IMR-90 (cell line): Measurements from ENCODE around the gene TEDC1. TPM values are rescaled to one million over a fixed set of nuclear protein-coding genes. Genes with fewer than 3 reads are reported as not detected.

Source experiments
- ATAC-seq: fragments of 200-7000 bp; cut with Tn5 transposase; 2 replicates; pipeline ENCODE4 v1.9.1; 2020; ENCODE audit warnings: low read depth, mild to moderate bottlenecking, moderate library complexity
- BruUV-seq: library from RNA; stranded (reverse); fragments of 400-500 nt; replicated peaks from 2 replicates; lab custom pipeline; 2021; lab: Mats Ljungman, UMichigan
- CTCF ChIA-PET: fragments of 300-600 bp; formaldehyde crosslinking; extraction: SDS; loops from one replicate; lab custom pipeline; 2021; ENCODE audit warnings: antibody characterized with exemption; lab: Yijun Ruan, JAX
- POLR2A ChIA-PET: fragments of 300-600 bp; sonication (Branson Sonifier 250); formaldehyde crosslinking; loops from one replicate; lab custom pipeline; 2022; ENCODE audit warnings: antibody characterized with exemption; ENCODE audit not compliant: unreplicated experiment; lab: Charles Lee
- DNase-seq: peaks from one replicate; pipeline ENCODE4 v3.0.0; 2013
- H2AFZ ChIP-seq: replicated peaks from 2 replicates; pipeline ENCODE3; 2013; ENCODE audit warnings: low read length, mild to moderate bottlenecking; ENCODE audit not compliant: poor library complexity
- H2AK5ac ChIP-seq: 2 replicates; pipeline ENCODE4 v1.6.1; 2013; ENCODE audit warnings: low read depth, low read length, inconsistent platforms
- H2AK9ac ChIP-seq: replicated peaks from 2 replicates; pipeline ENCODE3; 2013; ENCODE audit warnings: mild to moderate bottlenecking, low read depth, low read length, moderate library complexity; ENCODE audit not compliant: poor library complexity
- H2BK120ac ChIP-seq: 2 replicates; pipeline ENCODE4 v1.6.1; 2013; ENCODE audit warnings: low read depth, low read length, inconsistent platforms
- H2BK15ac ChIP-seq: 3 replicates; pipeline ENCODE4 v1.6.1; 2013; ENCODE audit warnings: low read depth, low read length, inconsistent platforms
- H2BK20ac ChIP-seq: 2 replicates; pipeline ENCODE4 v1.6.1; 2013; ENCODE audit warnings: low read depth, mild to moderate bottlenecking, inconsistent platforms, low read length, moderate library complexity
- H2BK5ac ChIP-seq: 2 replicates; pipeline ENCODE4 v1.6.1; 2013; ENCODE audit warnings: mild to moderate bottlenecking, low read depth, low read length, inconsistent platforms; ENCODE audit not compliant: poor library complexity, severe bottlenecking
- H3K14ac ChIP-seq: replicated peaks from 2 replicates; pipeline ENCODE4 v1.6.1; 2013; ENCODE audit warnings: low read depth, low read length, inconsistent platforms
- H3K18ac ChIP-seq: 2 replicates; pipeline ENCODE4 v1.6.1; 2013; ENCODE audit warnings: low read depth, low read length, control low read depth
- H3K23ac ChIP-seq: 2 replicates; pipeline ENCODE4 v1.6.1; 2013; ENCODE audit warnings: low read depth, low read length, inconsistent platforms
- H3K27ac ChIP-seq: 2 replicates; pipeline ENCODE4 v1.5.1; 2013; ENCODE audit warnings: mild to moderate bottlenecking, control low read depth, low read length; ENCODE audit not compliant: insufficient read depth
- H3K27me3 ChIP-seq: 2 replicates; pipeline ENCODE4 v1.6.1; 2013; ENCODE audit warnings: low read length; ENCODE audit not compliant: control insufficient read depth, insufficient read depth
- H3K36me3 ChIP-seq: 2 replicates; pipeline ENCODE4 v1.6.1; 2013; ENCODE audit warnings: low read length, mixed read lengths; ENCODE audit not compliant: control insufficient read depth, insufficient read depth
- H3K4ac ChIP-seq: 2 replicates; pipeline ENCODE4 v1.6.1; 2013; ENCODE audit warnings: low read depth, low read length, inconsistent platforms
- H3K4me1 ChIP-seq: 2 replicates; pipeline ENCODE4 v1.6.1; 2013; ENCODE audit warnings: low read length, mixed read lengths; ENCODE audit not compliant: control insufficient read depth, insufficient read depth
- H3K4me2 ChIP-seq: 2 replicates; pipeline ENCODE4 v1.6.1; 2013; ENCODE audit warnings: low read depth, mild to moderate bottlenecking, control low read depth, low read length, moderate library complexity
- H3K4me3 ChIP-seq: 2 replicates; pipeline ENCODE4 v1.5.1; 2013; ENCODE audit warnings: low read depth, mild to moderate bottlenecking, control low read depth, low read length, moderate library complexity; ENCODE audit not compliant: insufficient read depth
- H3K56ac ChIP-seq: 2 replicates; pipeline ENCODE4 v1.6.1; 2013; ENCODE audit warnings: low read length, inconsistent platforms; ENCODE audit not compliant: insufficient read depth; ENCODE audit errors: extremely low read depth
- H3K79me1 ChIP-seq, 2 experiments: 2 replicates each; pipeline ENCODE4 v1.6.1; 2013; ENCODE audit warnings: low read length in 2 of 2, inconsistent platforms in 1 of 2, low read depth in 1 of 2
- H3K9ac ChIP-seq: 2 replicates; pipeline ENCODE4 v1.6.1; 2013; ENCODE audit warnings: low read depth, low read length, control low read depth
- H3K9me1 ChIP-seq: 2 replicates; pipeline ENCODE4 v1.6.1; 2013; ENCODE audit warnings: low read length, inconsistent platforms; ENCODE audit not compliant: insufficient read depth
- H3K9me3 ChIP-seq: 2 replicates; pipeline ENCODE4 v1.6.1; 2013; ENCODE audit warnings: low read length; ENCODE audit not compliant: control insufficient read depth, insufficient read depth
- H4K20me1 ChIP-seq: 2 replicates; pipeline ENCODE4 v1.6.1; 2013; ENCODE audit warnings: low read length, inconsistent platforms; ENCODE audit not compliant: insufficient read depth
- H4K5ac ChIP-seq: 2 replicates; pipeline ENCODE4 v1.6.1; 2013; ENCODE audit warnings: mild to moderate bottlenecking, low read depth, low read length, control low read depth
- H4K8ac ChIP-seq, 2 experiments: 2 replicates each; pipeline ENCODE4 v1.6.1; 2013; ENCODE audit warnings: low read depth in 2 of 2, low read length in 2 of 2, control low read depth in 1 of 2, inconsistent platforms in 1 of 2
- H4K91ac ChIP-seq: 2 replicates; pipeline ENCODE4 v1.6.1; 2013; ENCODE audit warnings: low read depth, low read length, inconsistent platforms; ENCODE audit not compliant: insufficient read depth
- CTCF ChIP-seq: conservative IDR thresholded peaks from 2 replicates; pipeline ENCODE4 v1.5.1; 2012; ENCODE audit warnings: mild to moderate bottlenecking, low read depth, low read length, improper control_type of control experiment
- ELK1 ChIP-seq: fragments of 150-350 bp; IDR thresholded peaks from 2 replicates; pipeline ENCODE4 v1.6.1; 2016; ENCODE audit warnings: low read depth, mild to moderate bottlenecking, low read length, moderate library complexity, borderline replicate concordance
- FOS ChIP-seq: fragments of 150-350 bp; IDR thresholded peaks from 2 replicates; pipeline ENCODE4 v1.6.1; 2016; ENCODE audit warnings: low read depth, low read length
- RAD21 ChIP-seq: IDR thresholded peaks from 2 replicates; pipeline ENCODE4 v1.6.1; 2012; ENCODE audit warnings: low read length, improper control_type of control experiment
- RCOR1 ChIP-seq: IDR thresholded peaks from 2 replicates; pipeline ENCODE4 v1.6.1; 2012; ENCODE audit warnings: mild to moderate bottlenecking, low read length, improper control_type of control experiment; ENCODE audit not compliant: insufficient replicate concordance
- RFX5 ChIP-seq: IDR thresholded peaks from 2 replicates; pipeline ENCODE4 v1.8.0; 2012; ENCODE audit warnings: low read depth, mild to moderate bottlenecking, low read length, moderate library complexity
- SMC3 ChIP-seq: fragments of 150-350 bp; IDR thresholded peaks from 2 replicates; pipeline ENCODE4 v1.6.1; 2016; ENCODE audit warnings: low read depth, mild to moderate bottlenecking, antibody characterized with exemption, low read length, moderate library complexity
- USF2 ChIP-seq: fragments of 150-350 bp; IDR thresholded peaks from 2 replicates; pipeline ENCODE4 v1.6.1; 2017; ENCODE audit warnings: mild to moderate bottlenecking, antibody characterized with exemption, low read length, low read depth
- WGBS, 2 experiments: methylation state at CpG; one replicate each; pipeline versions ENCODE4 v1.1.5 to v1.1.7; 2013; ENCODE audit warnings: missing lambda C conversion rate in 2 of 2; ENCODE audit not compliant: insufficient read length in 1 of 2; ENCODE audit errors: extremely low coverage in 2 of 2; 5-methylcytosine and 5-hydroxymethylcytosine counted together
- dilution Hi-C: fragments of 300-500 bp; cut with HindIII; formaldehyde crosslinking; loops from one replicate; pipeline ENCODE4 v1.14.3; 2018; ENCODE audit warnings: low sequenced_read_pairs; ENCODE audit not compliant: unreplicated experiment
- in situ Hi-C: fragments of 300-500 bp; cut with MboI; formaldehyde crosslinking; loops from 3 replicates; pipeline ENCODE4 v1.14.3; 2019; ENCODE audit warnings: low sequenced_read_pairs, inconsistent platforms, mixed read lengths
- intact Hi-C: fragments of 100-400 bp; cut with micrococcal nuclease; formaldehyde crosslinking; loops from 2 replicates; pipeline ENCODE4 v1.10.0; 2022
- polyA plus RNA-seq, 3 experiments: library from polyadenylated mRNA; depleted of rRNA; stranded (reverse); fragments of >200 nt; gene quantifications; 2 replicates each; pipeline ENCODE4 v1.2.3, GENCODE V29; 2012; ENCODE audit warnings: low replicate concordance in 1 of 3
- total RNA-seq: library from RNA; depleted of rRNA; stranded (reverse); fragments of >200 nt; gene quantifications from 2 replicates; pipeline ENCODE4 v1.2.3, GENCODE V29; 2012

The TEDC1 gene
- total and polyA plus RNA-seq, 2 of the 4 experiments (the other 2 are of a cell fraction), result 5.7 to 6.4 TPM

- TF ChIP-seq FOS, result no peak
These were observed 2.1 kb upstream of the TEDC1 start (continued) for GRCh38 chr14:105488781-105489541.

GRCh38 chr14:105489542-105490266, 1.3 kb upstream of the TEDC1 start:
- Histone ChIP-seq H2AK5ac (no peak overlapping the region), H3K9ac (peak overlapping the region; percentile 37; the same call in 1 of the 2 replicates), H2BK15ac (no peak overlapping the region), H3K9me3 (no peaks in the 10 kb centered on the region), H3K14ac (no peak overlapping the region), H4K5ac (no peak overlapping the region), H3K9me1 (peaks cover 6% of the 10 kb centered on the region; the same call in 1 of the 2 replicates), H2AFZ (peak overlapping the region; percentile 95), H3K18ac (no peak overlapping the region), H4K91ac (no peak overlapping the region), H2AK9ac (peak overlapping the region; percentile 94), H4K20me1 (0 out of 2 replicates have a peak, but pooled peaks cover 6% of the 10 kb centered on the region), H3K56ac (no peak overlapping the region), H3K36me3 (no peaks in the 10 kb centered on the region), H3K4me2 (peak overlapping the region; percentile 89), H3K27ac (peak overlapping the region; percentile 35; the same call in 1 of the 2 replicates), H2BK20ac (no peak overlapping the region), H3K27me3 (peaks cover 25% of the 10 kb centered on the region; the same call in 1 of the 2 replicates), H2BK5ac (no peak overlapping the region), H2BK120ac (no peak overlapping the region), H3K4me3 (peak overlapping the region; percentile 61), H4K8ac (peak overlapping the region in 1 of 2 experiments; percentile 36; a peak in 1 of 4 replicates), H3K79me1 (peaks cover 0 to 5% of the 10 kb centered on the region in 2 experiments; a peak in 1 of 4 replicates), H3K23ac (no peak overlapping the region), H3K4ac (peak overlapping the region; percentile 7; the same call in 1 of the 2 replicates), H3K4me1 (peaks cover 2% of the 10 kb centered on the region; the same call in 1 of the 2 replicates)
- ATAC-seq (peak; percentile 5), DNase-seq (peak; percentile 76)
- in situ Hi-C loops (no loop called here), dilution Hi-C loops (no loop called here), intact Hi-C loops (loop anchor here (1.0 to 5.0 kb wide), 3 partner anchors 7 to 41 kb away; partner anchors contain the start of gene TMEM121)
- no TSS peak for BruUV-seq
- ChIA-PET CTCF (interaction anchor here (0.7 to 2.5 kb wide), 6 partner anchors 9 to 119 kb away, joined by 3 to 32 read pairs (median 4); no protein-coding TSS in a partner anchor), POLR2A (interaction anchor here (0.6 kb wide), 1 partner anchor 23 kb away, joined by 3 read pairs; no protein-coding TSS in a partner anchor)
- 0% methylated on average over 2 of the region's 44 CpGs; no CpG with 5 or more reads in 1 of the 2 experiments for WGBS, 2 experiments
- TF ChIP-seq USF2, result no peak
- TF ChIP-seq RAD21, result peak; percentile 53
- peak; percentile 69 for TF ChIP-seq CTCF
- peak; percentile 74 for TF ChIP-seq RCOR1
- TF ChIP-seq RFX5, result no peak
- peak; percentile 68 for TF ChIP-seq SMC3
- no peak for TF ChIP-seq ELK1
